GM21619 (cell line): ENCODE measurements around the gene TSHR.
"Not testable (repeated sequence)": the region's sequence is repeated elsewhere in the genome, so short reads cannot be mapped to it uniquely, and the experiment has no call there.

Source experiments
- ATAC-seq: cut with Tn5 transposase; IDR thresholded peaks from one replicate; pipeline ENCODE4 v1.9.1; 2021; ENCODE audit not compliant: unreplicated experiment

The TSHR gene

DNA sequence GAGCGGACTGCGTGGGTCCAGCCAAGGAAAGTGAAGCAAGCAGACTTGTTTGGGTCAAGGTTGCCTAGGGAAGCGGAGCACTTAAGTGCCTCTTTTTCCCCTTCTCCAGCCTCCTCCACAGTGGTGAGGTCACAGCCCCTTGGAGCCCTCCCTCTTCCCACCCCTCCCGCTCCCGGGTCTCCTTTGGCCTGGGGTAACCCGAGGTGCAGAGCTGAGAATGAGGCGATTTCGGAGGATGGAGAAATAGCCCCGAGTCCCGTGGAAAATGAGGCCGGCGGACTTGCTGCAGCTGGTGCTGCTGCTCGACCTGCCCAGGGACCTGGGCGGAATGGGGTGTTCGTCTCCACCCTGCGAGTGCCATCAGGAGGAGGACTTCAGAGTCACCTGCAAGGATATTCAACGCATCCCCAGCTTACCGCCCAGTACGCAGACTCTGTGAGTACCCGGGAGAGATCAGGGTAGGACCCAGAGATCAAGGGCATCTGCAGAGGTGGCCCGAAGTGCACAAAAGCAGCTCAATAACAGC lies at the start of gene TSHR:
TSHR (plus strand) TSS at position 206 of the 526 bp plus-strand sequence; CDS start at position 266, 60 bp downstream.
- no peak for ATAC-seq

DNA sequence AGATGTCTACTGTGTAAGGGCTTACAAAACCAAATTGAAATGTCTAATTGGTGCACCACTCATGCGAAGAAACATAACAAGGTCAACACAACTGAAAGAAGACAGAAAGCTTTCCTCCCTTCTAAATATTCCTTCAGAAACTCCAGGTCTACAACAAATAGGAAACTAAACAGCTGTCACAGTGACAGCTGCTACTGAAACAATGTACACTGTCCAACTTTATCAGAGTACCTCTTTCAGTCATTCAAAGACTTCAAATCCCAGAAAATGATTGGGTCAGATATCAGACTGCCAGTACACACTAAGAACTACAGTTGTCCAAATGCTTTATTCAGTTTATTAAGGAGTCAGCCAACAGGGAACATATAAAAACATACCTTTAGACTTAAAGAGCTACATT lies 49.1 kb upstream of the TSHR start:
- ATAC-seq = no peak

DNA sequence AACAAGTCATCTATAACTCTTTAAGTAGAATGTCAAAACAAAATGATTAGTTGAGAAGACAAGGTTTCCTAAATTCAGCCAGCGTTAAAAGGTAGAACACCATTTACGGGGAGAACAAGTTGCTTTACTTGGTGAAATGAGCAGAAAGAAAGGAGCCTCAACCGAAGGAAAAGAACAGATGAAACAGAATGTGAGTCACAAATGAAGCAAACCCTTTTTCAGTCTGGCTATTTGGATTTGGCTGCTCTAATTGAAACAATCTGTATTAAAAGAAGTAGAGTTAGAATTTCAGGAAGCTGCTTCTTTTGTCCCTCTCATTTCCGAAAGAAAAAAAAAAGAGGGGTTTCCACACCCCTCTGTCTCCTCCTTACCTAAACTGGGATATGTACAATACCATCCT lies 48.5 kb upstream of the TSHR start:
- no peak for ATAC-seq

DNA sequence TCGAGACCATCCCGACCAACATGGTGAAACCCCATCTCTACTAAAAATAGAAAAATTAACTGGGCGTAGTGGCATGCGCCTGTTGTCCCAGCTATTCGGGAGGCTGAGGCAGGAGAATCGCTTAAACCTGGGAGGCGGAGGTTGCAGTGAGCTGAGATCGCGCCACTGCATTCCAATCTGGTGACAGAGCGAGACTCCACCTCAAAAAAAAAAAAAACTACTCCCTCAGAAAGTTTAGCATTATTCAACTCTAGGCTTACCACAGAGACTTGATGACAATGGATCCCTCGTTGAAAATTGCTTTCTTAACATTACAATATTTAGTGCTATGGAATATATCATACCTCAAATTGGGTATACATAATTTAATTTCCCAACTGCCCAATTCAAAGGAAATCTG lies 43.4 kb upstream of the TSHR start:
- ATAC-seq = not testable (repeated sequence)

DNA sequence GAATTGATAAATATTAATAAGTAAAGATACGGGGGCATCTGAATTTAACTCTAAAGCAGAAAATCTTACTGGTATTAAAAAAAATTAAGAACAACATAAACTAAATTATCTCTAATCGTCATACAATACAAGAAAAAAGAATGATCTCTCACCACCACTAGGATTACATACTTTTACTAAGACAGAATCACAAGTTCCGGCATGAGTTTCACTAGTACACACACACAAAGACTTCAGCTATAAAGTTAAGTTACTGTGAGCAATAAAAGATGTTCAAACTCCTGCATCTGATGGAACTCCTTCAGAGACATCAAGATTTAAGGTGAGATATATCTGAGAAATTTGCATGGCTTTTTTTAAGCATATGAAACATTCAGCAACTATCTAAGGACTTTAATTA lies 35.8 kb upstream of the TSHR start:
- ATAC-seq = no peak

DNA sequence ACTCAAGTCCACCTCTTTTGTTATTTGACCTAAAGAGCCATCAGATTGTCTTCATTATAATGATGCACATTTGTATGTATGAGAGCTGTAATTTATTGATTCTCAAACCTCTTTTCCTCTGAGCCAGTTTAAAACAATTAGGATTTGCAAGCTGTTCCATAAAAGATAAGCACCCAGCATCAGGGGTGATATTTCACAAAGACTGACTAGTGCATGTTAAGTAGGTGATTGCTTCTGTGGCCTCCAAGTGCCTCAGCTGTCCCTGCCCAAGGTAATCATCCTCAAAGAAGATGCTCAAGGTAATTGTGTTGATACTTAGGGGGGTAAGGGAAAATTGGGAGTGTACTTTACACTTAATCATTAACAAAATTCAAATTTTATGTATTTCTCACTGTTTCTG lies 32.1 kb upstream of the TSHR start:
- ATAC-seq = no peak

DNA sequence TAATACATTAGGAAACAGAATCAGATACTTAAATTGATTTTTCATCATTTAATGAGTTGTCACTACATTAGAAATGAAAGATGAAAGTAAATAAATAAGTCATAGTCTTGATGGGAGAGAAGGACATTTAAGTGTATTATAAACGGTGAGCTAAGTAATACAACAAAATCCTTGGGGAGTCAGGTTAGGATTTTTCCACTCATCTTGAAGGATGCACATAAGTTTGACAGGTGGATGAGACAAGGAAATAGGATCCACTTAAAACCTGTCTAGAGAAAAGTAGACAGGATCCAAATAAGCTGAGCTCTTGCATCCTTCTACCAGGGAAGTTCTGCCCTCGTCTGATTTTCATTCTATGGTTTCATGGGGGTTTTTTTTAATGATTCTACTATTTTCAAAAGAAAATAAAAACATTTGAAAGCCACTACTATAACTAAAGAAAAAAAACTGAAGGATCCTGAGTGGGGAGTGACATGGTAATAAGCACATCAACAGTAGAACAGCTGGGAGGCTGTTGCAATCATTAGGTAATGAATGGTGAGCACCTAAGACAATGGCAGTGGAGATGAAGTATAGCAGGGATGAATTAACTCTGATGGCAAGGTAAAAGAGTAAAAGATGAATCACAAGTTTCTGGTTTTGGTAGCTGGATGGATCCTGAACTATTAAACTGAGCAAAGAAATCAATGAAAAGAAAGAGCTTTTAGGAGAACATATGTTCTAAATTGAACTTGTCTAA lies 30.9 kb upstream of the TSHR start:
- ATAC-seq = no peak

DNA sequence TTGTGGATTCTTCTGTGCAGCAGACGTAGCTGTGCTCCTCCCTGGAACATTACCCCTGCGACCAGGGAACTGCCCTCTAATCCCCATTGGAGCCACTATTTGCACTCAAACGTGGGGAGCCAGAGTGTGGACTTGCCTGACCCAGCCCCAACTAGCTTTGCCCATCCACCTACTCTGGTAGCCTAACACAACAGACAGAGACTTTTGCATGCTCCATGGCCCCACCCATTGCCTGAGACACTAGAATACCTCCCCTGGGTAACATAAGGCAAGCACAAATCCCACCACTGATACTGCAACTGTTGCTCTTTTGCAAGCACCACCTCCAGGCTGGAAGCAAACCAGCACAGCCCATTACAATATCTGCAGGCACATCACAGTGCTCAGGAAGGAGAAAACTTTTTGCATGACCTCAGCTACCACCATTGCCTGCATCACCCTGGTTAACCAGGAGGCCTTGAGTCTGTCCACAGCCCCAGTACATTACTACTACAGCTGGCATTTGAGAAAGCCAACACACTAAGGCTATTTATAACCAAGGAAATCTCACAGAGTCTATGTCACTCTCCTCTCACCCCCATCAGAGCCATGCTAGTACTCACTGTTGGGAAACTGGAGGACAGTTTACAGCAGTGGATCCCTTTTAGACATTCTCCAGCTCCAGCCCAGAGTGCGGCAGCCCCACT lies 28.9 kb upstream of the TSHR start:
- no peak for ATAC-seq

DNA sequence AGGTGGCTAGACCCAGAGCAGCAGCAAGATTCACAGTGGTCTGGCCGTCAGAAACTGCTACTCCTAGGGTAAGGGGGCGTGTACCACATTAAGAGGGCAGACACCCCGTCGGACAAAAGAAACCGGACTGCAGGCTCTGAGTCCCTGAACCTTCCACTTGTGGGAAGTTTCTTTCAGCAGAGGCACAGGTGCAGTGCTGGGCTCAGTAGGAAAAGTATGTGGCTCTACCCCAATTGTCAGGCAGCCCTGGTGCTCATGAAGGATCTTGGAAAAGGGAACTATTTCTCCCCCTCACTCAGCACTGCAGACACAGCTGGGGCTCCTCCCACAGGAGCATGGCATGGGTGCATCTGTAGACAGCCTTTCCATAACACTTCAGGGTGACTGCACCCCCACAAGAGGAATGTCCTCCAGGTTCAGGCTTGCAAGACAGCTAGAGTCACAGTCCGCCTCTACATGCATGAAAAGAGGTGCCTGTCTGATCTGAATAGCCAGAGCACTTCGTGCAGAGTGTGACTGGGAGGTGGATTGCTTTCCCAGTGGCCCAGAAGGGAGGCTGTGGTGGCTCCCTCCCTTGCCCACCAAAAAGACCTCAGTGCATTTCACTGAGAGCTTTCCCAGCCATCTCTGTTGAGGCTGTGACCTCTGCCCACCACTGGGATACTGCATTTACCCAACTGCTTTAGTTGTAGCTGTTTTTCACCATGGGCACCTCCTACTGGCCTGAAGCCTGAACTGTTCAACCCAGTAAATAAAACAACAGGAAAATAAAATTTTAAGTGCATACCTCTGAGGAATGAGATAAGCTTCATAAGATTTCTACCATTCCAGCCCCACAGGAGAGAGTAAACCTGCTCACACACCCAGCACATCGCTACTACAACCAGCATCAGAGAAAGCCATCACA lies 28.1 kb upstream of the TSHR start:
- no peak for ATAC-seq

DNA sequence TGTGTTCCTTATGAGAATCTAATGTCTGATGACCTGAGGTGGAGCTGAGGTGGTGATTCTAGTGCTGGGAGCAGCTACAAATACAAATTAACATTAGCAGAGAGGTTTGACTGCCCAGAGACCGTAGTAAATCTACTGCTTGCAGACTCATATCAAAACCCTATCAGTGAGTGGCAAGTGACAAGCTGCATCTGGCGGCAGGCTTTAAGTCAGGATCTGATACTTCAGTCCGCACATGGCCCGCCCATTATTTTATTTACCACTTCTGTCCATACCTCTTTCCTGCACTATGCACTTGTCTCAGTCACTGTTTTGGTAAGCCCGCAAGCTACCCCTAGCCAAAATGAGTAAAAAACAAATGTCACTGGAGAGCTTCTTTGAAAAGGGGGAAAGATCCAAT lies 25.3 kb upstream of the TSHR start:
- ATAC-seq = no peak

DNA sequence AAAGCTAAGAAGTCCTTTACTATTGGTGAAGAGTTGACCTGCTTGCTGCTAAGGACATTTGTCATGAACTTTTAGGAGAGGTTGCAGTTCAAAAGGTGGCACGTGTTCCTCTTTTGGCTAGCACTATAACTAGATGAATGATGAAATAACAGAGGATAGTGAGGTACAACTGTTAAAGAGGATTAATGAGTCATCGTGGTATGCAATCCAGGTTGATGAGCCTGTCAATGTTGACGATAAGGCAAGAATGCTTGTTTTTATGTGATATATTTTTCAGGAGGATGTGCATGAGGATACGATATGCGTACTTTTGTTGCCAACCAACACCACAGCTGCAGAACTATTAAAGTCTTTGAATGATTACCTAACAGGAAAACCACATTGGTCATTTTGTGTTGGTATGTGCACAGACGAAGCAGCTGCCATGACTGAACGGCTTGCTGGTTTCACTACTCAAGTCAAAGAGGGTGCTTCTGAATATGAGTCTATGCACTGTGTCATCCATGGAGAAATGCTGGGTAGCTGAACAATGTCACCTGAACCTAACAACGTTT lies 24.5 kb upstream of the TSHR start:
- peak; percentile 96 for ATAC-seq

DNA sequence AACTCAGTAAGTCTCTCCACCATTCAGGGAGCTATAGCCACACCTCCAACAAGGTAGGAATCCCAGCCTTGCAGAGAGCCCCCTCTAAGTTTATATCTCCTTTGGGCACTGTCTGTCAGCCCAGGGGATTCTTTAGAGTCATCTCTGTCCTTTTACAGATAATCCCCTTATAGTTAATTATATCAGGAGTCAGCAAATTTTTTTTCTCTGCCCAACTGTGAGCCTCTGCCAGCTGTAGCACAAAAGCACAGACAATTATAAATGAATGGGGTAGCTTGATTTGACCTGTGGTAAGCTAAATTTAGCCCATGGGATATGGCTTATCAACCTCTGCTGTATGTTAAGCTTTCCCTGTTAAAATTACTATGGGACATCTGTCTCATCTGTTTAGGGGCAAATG lies 22.1 kb upstream of the TSHR start:
- ATAC-seq = no peak

DNA sequence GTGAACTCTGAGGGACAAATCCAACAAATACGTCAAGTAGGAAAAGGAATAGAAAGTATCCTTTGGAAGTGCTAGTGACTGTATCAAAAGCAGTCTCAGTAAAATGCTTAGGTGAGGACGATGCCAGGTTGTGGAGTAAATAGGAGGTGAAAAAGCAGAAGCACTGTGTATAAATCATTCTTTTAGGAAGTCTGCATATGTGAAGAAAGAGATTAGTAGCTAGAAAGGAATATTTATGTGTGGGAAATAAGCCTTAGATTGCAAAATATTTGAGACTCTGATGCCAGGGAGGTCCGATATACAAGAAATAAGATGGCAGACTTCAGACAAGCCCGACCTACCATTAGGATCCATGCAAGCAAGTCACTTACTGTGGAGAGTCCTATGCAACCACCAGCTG lies 21.7 kb upstream of the TSHR start:
- no peak for ATAC-seq

DNA sequence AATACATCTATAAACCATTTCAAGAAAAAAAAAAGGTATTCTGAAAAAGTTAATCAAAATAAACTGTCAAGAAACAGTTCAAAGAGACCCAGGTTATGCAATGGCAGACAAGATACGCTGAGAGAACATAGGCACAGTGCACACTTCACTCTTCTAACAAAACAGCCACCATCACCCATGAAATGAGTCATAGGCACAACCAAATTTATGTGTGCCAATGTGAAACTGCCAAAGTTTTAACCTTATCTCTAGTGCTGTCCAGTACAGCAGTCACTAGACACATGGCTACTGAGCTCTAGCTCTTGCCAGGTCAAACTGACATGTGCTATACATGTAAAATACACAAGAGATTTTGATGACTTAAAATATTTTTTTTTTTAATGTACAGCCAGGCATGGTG lies 15.3 kb upstream of the TSHR start:
- ATAC-seq = peak; percentile 23

DNA sequence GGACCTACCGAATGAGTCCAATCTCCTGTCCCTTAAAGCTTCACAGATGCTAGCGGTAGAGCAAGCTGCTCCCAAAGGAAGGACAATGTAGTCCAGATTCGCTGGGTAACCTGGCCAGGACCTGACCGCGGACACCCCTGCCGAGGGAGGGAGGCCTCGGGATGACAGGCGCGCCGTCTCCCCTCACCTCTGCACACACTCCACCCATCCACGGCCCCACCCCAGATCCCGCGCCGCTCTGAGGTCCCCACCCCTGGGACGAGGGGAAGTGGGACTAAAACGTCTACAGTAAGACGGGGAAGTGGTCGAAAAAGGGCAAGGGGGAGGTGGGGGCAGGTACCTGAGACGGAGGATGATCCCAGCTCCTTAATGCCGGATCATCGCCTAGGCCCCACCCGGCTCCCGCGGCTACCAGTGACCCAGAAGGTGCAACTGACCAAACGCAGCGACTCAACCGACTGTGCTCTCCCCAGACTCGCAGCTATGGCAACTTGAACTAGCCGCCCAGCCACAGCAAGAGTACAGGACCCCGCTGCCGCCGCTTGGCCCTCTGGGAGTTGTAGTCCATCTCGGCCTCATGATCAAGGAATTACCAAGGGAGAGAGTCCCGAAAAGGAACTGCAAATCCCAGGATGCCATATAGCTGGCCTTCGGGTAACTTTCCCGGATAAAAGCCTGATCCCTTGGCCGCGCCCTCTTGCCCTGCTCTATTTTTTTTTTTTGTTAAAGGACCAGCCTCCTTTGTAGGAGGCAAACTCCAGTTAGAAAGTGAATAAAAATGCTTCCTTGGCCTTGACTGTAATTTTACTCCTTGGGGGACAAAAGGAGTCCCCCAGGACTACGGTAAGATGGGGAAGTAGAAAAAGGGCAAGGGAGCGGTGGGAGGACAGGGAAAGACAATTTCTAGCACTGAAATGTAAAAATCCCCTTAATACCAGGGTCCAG lies 13.9 kb upstream of the TSHR start, which contains the start of gene CEP128:
CEP128 (minus strand) TSS at position 498 of the 945 bp plus-strand sequence.
- ATAC-seq = peak; percentile 98

DNA sequence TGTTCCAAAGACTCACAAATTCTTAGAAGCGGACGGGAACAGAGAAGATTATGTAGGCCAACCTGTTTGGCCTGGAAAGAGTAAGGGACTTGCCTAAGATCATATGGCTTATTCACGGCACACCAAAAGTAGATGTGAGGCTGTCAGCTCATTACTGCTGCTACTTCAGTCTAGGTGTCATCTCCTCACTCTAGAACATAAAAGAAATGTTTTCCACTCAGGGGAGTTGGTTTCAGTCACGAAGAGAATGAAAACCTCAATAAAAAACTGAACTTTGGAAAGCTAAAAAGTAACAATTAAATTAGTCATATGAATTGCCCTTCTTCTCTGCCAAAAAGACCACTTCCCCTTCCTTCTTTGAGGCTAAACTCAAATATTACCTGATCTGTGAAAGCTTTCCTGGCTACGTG lies 13.2 kb upstream of the TSHR start:
- ATAC-seq = peak; percentile 5

DNA sequence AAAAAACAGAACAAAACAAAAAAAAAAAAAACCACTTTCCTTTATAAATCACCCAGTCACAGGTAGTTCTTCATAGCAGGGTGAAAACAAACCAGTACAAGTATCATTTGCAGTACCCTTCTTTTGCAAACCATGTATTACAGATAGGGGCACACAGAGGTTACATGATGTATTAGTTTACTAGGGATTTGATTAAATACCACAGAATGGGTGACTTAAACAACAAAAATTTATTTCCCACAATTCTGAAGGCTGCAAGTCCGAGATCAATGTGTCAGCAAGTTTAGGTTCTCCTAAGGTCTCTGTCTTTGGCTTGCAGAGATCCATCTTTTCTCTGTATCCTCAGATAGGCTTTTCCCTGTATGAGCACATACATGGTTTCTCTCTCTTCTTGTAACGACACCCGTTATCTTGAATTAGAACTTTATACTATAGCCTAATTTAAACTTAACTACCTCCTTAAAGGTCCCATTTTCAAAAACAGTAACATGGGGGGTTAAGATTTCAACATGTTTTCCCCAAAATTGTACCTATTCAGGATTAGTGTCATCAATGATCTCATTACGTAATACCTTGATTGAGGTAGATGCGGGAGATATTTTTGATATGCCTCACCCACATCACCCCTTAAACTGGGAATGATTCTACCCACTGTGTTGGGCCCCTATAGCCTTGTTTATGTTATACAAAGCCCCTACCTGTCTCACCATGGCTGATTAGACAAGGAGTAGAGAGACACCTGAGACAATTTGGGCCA lies 10.4 kb upstream of the TSHR start:
- no peak for ATAC-seq

DNA sequence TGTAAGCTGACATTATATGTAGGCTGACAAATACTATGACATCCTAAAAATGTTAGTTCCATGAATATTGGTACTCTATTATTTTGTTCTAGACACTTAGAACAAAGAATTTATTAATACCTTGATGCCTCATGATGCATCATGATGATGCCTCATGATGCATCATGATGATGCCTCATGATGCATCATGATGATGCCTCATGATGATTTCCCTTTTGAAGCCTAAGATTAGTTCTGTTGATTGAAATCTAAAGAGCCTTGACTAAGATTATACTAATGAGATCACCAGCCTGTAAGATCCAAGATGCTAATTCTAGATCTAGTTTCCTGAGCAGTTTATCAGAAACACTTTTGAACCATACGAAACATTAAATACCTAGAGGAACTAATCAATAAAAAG lies 9.2 kb upstream of the TSHR start:
- no peak for ATAC-seq

DNA sequence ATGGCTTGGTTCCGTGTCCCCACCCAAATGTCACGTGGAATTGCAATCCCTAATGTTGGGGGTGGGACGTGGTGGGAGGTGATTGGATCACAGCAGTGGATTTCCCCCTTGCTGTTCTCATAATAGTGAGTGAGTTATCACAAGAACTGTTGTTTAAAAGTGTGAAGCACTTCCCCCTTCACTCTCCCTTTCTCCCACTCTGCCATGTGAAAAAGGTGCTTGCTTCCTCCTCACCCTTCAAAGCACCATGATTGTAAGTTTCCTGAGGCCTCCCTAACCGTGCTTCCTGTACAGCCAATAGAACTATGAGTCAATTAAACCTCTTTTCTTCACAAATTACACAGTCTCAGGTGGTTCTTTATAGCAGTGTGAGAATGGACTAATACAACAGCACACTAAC lies 8.6 kb upstream of the TSHR start:
- ATAC-seq = no peak
